ENCODE data around the gene PSMB5. TPM values are rescaled to one million over a fixed set of nuclear protein-coding genes. Genes with fewer than 3 reads are reported as not detected.

PSMB5 gene
- total and polyA plus RNA-seq, 2 of the 13 experiments (the other 11 are each of a cell fraction or from before 2014, with no cell fraction given) = 705 to 871 TPM

DNA sequence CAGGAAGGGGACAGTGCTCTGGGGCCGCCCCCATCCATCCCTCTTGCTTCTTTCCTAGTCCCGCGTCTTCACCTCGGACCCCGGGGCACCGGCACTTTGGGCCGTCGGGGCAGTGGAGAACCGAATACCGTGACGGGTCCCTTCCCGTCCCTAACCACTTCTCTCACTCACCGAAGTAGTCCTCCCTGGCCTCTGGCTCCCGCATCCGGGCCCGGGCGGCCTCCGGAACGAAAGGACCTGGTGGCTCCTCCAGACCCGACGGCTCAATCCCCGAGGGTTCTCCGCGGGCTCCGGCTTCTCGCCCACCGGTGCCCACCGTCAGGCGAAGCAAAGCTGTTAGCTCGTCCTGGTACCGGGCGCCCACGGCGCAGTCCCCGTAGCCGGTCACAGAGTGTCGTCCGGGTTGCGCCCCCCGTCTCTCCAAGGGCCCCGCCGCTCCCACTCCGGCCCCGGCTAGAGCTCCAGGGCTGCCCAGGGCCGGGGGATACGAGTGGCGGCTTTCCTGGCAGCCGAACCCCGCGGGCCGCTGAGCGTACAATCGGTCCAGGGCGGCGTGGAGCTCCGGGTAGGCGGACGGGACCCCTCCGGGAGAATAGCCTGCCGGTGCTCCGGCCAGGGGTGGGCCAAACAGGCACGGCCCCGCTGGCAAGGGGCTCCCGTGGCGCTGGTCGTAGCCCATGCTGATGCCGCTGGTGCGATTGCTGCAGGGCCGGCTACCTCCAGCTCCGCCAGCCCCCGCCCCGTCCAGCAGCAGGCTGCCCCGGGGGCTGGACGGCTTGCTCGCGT is 53.4 kb downstream of the PSMB5 start (continued):
- peak; percentile 78 for TF ChIP-seq ZNF225 (CRISPR knock-in tag; IDR thresholded peaks at IDR 0.05)
- no peak for TF ChIP-seq FOSL1 (CRISPR knock-in tag; IDR thresholded peaks at IDR 0.05; ENCODE audit: borderline replicate concordance)
- TF ChIP-seq, protein P1, sequence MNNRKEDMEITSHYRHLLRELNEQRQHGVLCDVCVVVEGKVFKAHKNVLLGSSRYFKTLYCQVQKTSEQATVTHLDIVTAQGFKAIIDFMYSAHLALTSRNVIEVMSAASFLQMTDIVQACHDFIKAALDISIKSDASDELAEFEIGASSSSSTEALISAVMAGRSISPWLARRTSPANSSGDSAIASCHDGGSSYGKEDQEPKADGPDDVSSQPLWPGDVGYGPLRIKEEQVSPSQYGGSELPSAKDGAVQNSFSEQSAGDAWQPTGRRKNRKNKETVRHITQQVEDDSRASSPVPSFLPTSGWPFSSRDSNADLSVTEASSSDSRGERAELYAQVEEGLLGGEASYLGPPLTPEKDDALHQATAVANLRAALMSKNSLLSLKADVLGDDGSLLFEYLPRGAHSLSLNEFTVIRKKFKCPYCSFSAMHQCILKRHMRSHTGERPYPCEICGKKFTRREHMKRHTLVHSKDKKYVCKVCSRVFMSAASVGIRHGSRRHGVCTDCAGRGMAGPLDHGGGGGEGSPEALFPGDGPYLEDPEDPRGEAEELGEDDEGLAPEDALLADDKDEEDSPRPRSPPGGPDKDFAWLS (CRISPR knock-in tag; IDR thresholded peaks at IDR 0.05; ENCODE audit: borderline replicate concordance) = peak; percentile 73
- TF ChIP-seq, protein P2, sequence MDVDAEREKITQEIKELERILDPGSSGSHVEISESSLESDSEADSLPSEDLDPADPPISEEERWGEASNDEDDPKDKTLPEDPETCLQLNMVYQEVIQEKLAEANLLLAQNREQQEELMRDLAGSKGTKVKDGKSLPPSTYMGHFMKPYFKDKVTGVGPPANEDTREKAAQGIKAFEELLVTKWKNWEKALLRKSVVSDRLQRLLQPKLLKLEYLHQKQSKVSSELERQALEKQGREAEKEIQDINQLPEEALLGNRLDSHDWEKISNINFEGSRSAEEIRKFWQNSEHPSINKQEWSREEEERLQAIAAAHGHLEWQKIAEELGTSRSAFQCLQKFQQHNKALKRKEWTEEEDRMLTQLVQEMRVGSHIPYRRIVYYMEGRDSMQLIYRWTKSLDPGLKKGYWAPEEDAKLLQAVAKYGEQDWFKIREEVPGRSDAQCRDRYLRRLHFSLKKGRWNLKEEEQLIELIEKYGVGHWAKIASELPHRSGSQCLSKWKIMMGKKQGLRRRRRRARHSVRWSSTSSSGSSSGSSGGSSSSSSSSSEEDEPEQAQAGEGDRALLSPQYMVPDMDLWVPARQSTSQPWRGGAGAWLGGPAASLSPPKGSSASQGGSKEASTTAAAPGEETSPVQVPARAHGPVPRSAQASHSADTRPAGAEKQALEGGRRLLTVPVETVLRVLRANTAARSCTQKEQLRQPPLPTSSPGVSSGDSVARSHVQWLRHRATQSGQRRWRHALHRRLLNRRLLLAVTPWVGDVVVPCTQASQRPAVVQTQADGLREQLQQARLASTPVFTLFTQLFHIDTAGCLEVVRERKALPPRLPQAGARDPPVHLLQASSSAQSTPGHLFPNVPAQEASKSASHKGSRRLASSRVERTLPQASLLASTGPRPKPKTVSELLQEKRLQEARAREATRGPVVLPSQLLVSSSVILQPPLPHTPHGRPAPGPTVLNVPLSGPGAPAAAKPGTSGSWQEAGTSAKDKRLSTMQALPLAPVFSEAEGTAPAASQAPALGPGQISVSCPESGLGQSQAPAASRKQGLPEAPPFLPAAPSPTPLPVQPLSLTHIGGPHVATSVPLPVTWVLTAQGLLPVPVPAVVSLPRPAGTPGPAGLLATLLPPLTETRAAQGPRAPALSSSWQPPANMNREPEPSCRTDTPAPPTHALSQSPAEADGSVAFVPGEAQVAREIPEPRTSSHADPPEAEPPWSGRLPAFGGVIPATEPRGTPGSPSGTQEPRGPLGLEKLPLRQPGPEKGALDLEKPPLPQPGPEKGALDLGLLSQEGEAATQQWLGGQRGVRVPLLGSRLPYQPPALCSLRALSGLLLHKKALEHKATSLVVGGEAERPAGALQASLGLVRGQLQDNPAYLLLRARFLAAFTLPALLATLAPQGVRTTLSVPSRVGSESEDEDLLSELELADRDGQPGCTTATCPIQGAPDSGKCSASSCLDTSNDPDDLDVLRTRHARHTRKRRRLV (CRISPR knock-in tag; IDR thresholded peaks at IDR 0.05) = no peak
- TF ChIP-seq ZNF160 (CRISPR knock-in tag; IDR thresholded peaks at IDR 0.05) = no peak
- 0 out of 2 replicates have a peak, but pooled peaks have one; percentile 83 for TF ChIP-seq MEIS1 (CRISPR knock-in tag; IDR thresholded peaks at IDR 0.05; ENCODE audit: borderline replicate concordance)
- no peak for TF ChIP-seq ZNF224 (CRISPR knock-in tag; IDR thresholded peaks at IDR 0.05)
- peak; percentile 85 for TF ChIP-seq RBFOX2 (IDR thresholded peaks at IDR 0.05; ENCODE audit: low read depth, low read length)
- TF ChIP-seq, protein P3, sequence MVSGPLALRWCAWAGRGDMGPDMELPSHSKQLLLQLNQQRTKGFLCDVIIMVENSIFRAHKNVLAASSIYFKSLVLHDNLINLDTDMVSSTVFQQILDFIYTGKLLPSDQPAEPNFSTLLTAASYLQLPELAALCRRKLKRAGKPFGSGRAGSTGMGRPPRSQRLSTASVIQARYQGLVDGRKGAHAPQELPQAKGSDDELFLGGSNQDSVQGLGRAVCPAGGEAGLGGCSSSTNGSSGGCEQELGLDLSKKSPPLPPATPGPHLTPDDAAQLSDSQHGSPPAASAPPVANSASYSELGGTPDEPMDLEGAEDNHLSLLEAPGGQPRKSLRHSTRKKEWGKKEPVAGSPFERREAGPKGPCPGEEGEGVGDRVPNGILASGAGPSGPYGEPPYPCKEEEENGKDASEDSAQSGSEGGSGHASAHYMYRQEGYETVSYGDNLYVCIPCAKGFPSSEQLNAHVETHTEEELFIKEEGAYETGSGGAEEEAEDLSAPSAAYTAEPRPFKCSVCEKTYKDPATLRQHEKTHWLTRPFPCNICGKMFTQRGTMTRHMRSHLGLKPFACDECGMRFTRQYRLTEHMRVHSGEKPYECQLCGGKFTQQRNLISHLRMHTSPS (CRISPR knock-in tag; IDR thresholded peaks at IDR 0.05; ENCODE audit: low read depth) = peak; percentile 68; the same call in 1 of the 2 replicates
- no peak for TF ChIP-seq GATAD2A (CRISPR knock-in tag; IDR thresholded peaks at IDR 0.05)
- peak; percentile 61 for TF ChIP-seq HNRNPK (IDR thresholded peaks at IDR 0.05; ENCODE audit: low read depth, low read length, poor library complexity, severe bottlenecking)
- TF ChIP-seq ZNF546 (CRISPR knock-in tag; conservative IDR thresholded peaks at IDR 0.05) = peak; percentile 85
- TF ChIP-seq, protein P4, sequence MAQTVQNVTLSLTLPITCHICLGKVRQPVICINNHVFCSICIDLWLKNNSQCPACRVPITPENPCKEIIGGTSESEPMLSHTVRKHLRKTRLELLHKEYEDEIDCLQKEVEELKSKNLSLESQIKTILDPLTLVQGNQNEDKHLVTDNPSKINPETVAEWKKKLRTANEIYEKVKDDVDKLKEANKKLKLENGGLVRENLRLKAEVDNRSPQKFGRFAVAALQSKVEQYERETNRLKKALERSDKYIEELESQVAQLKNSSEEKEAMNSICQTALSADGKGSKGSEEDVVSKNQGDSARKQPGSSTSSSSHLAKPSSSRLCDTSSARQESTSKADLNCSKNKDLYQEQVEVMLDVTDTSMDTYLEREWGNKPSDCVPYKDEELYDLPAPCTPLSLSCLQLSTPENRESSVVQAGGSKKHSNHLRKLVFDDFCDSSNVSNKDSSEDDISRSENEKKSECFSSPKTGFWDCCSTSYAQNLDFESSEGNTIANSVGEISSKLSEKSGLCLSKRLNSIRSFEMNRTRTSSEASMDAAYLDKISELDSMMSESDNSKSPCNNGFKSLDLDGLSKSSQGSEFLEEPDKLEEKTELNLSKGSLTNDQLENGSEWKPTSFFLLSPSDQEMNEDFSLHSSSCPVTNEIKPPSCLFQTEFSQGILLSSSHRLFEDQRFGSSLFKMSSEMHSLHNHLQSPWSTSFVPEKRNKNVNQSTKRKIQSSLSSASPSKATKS (CRISPR knock-in tag; IDR thresholded peaks at IDR 0.05) = no peak
